PFSK-1 (cell line): ENCODE measurements around the gene CREM.

Source experiments
- FOXP2 ChIP-seq: optimal IDR thresholded peaks from 2 replicates; pipeline ENCODE3; 2011; ENCODE audit warnings: borderline replicate concordance, control low read depth, inconsistent platforms; ENCODE audit not compliant: insufficient read depth; ENCODE audit errors: extremely low read length, extremely low read depth
- POLR2AphosphoS5 ChIP-seq: IDR thresholded peaks from 2 replicates; pipeline ENCODE4 v1.6.1; 2012; ENCODE audit warnings: low read depth, mild to moderate bottlenecking, control low read depth, low read length, moderate library complexity
- REST ChIP-seq, 2 experiments: IDR thresholded peaks; 2 replicates each; pipeline versions ENCODE4 v1.6.1 to v1.8.0; 2011 to 2012; ENCODE audit warnings: low read depth in 2 of 2, low read length in 2 of 2, control low read depth in 1 of 2, inconsistent platforms in 1 of 2, mild to moderate bottlenecking in 1 of 2, moderate library complexity in 1 of 2; ENCODE audit not compliant: insufficient read depth in 1 of 2
- SIN3A ChIP-seq: IDR thresholded peaks from 2 replicates; pipeline ENCODE4 v1.6.1; 2012; ENCODE audit warnings: mild to moderate bottlenecking, low read length, moderate library complexity, borderline replicate concordance; ENCODE audit not compliant: insufficient read depth
- TAF1 ChIP-seq: IDR thresholded peaks from 2 replicates; pipeline ENCODE4 v1.6.1; 2012; ENCODE audit warnings: low read length, control low read depth, borderline replicate concordance; ENCODE audit not compliant: insufficient read depth

- no peak for TF ChIP-seq TAF1
- no peak for TF ChIP-seq SIN3A
- no peak for TF ChIP-seq POLR2AphosphoS5
- TF ChIP-seq REST (IDR thresholded peaks at IDR 0.05; ENCODE audit: insufficient read depth in 1 of 2, low read depth in 2 of 2, low read length in 2 of 2): no peak
- no peak for TF ChIP-seq FOXP2
These were observed 58.8 kb downstream of the CREM start for GRCh38 chr10:35185260-35186034.
